GM12891 (cell line): Measurements from ENCODE around the gene TIFAB.

Experiments
- POLR2A ChIP-seq: IDR thresholded peaks from 2 replicates; pipeline ENCODE4 v1.6.1; 2011; ENCODE audit warnings: low read depth, low read length, control low read depth
- POLR2AphosphoS5 ChIP-seq: IDR thresholded peaks from 2 replicates; pipeline ENCODE4 v1.6.1; 2011; ENCODE audit warnings: low read depth, low read length, control low read depth
- POU2F2 ChIP-seq: IDR thresholded peaks from 2 replicates; pipeline ENCODE4 v1.6.1; 2011; ENCODE audit warnings: low read depth, mild to moderate bottlenecking, control low read depth, low read length, moderate library complexity
- TAF1 ChIP-seq: IDR thresholded peaks from 2 replicates; pipeline ENCODE4 v1.6.1; 2011; ENCODE audit warnings: low read depth, low read length, control low read depth

GRCh38 chr5:135465391-135466122 lies 13.4 kb upstream of the TIFAB start:
- TF ChIP-seq POLR2AphosphoS5 (no peak), TAF1 (no peak), POLR2A (no peak), POU2F2 (no peak)
